ENCODE measurements around the gene GRB2. TPM values are rescaled to one million over a fixed set of nuclear protein-coding genes. Genes with fewer than 3 reads are reported as not detected.
"Not testable (repeated sequence)": the region's sequence is repeated elsewhere in the genome, so short reads cannot be mapped to it uniquely, and the experiment has no call there.

The GRB2 gene
- total and polyA plus RNA-seq, 2 experiments from 2014 or later = 89.0 to 112 TPM

DNA sequence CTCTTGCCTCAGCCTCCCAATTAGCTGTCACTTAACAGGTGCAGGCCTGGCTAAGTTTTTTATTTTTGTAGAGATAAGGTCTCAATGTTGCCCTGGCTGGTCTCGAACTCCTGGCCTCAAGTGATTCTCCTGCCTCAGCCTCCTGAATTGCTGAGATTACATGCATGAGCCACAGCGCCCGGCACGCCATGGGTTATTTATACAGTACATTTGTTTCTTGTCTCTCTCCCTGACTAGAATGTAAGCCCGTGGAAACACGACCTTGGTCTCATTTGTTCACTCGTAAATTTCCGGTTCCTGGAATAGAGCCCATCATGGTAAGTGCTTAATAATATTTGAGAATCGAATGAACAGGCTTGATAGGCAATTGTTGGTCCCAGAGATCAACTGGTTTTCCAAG is 118.3 kb downstream of the GRB2 start (continued):
- TF ChIP-seq, protein P1, sequence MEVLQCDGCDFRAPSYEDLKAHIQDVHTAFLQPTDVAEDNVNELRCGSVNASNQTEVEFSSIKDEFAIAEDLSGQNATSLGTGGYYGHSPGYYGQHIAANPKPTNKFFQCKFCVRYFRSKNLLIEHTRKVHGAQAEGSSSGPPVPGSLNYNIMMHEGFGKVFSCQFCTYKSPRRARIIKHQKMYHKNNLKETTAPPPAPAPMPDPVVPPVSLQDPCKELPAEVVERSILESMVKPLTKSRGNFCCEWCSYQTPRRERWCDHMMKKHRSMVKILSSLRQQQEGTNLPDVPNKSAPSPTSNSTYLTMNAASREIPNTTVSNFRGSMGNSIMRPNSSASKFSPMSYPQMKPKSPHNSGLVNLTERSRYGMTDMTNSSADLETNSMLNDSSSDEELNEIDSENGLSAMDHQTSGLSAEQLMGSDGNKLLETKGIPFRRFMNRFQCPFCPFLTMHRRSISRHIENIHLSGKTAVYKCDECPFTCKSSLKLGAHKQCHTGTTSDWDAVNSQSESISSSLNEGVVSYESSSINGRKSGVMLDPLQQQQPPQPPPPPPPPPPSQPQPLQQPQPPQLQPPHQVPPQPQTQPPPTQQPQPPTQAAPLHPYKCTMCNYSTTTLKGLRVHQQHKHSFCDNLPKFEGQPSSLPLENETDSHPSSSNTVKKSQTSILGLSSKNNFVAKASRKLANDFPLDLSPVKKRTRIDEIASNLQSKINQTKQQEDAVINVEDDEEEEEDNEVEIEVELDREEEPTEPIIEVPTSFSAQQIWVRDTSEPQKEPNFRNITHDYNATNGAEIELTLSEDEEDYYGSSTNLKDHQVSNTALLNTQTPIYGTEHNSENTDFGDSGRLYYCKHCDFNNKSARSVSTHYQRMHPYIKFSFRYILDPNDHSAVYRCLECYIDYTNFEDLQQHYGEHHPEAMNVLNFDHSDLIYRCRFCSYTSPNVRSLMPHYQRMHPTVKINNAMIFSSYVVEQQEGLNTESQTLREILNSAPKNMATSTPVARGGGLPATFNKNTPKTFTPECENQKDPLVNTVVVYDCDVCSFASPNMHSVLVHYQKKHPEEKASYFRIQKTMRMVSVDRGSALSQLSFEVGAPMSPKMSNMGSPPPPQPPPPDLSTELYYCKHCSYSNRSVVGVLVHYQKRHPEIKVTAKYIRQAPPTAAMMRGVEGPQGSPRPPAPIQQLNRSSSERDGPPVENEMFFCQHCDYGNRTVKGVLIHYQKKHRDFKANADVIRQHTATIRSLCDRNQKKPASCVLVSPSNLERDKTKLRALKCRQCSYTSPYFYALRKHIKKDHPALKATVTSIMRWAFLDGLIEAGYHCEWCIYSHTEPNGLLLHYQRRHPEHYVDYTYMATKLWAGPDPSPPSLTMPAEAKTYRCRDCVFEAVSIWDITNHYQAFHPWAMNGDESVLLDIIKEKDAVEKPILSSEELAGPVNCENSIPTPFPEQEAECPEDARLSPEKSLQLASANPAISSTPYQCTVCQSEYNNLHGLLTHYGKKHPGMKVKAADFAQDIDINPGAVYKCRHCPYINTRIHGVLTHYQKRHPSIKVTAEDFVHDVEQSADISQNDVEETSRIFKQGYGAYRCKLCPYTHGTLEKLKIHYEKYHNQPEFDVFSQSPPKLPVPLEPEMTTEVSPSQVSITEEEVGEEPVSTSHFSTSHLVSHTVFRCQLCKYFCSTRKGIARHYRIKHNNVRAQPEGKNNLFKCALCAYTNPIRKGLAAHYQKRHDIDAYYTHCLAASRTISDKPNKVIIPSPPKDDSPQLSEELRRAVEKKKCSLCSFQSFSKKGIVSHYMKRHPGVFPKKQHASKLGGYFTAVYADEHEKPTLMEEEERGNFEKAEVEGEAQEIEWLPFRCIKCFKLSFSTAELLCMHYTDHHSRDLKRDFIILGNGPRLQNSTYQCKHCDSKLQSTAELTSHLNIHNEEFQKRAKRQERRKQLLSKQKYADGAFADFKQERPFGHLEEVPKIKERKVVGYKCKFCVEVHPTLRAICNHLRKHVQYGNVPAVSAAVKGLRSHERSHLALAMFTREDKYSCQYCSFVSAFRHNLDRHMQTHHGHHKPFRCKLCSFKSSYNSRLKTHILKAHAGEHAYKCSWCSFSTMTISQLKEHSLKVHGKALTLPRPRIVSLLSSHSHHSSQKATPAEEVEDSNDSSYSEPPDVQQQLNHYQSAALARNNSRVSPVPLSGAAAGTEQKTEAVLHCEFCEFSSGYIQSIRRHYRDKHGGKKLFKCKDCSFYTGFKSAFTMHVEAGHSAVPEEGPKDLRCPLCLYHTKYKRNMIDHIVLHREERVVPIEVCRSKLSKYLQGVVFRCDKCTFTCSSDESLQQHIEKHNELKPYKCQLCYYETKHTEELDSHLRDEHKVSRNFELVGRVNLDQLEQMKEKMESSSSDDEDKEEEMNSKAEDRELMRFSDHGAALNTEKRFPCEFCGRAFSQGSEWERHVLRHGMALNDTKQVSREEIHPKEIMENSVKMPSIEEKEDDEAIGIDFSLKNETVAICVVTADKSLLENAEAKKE (CRISPR knock-in tag; IDR thresholded peaks at IDR 0.05) = no peak

- H4K20me1 ChIP-seq (replicated peaks; ENCODE audit: insufficient read depth) = no peaks in the 10 kb centered on the region
- H3K27ac Mint-ChIP-seq = no peak overlapping the region
- no peaks in the 10 kb centered on the region for H3K27me3 ChIP-seq (ENCODE audit: insufficient read depth)
- H3K36me3 Mint-ChIP-seq (ENCODE audit: low read depth) = peaks cover 31% of the 10 kb centered on the region
- H3K4me2 ChIP-seq = no peak overlapping the region
- H3K79me2 ChIP-seq (replicated peaks; ENCODE audit: insufficient read depth) = peaks cover 6% of the 10 kb centered on the region
- peaks cover 7% of the 10 kb centered on the region; the same call in 1 of the 2 replicates for H3F3A ChIP-seq (replicated peaks; ENCODE audit: low read depth)
- ATAC-seq = no peak
- peaks cover 5% of the 10 kb centered on the region for H3K4me1 ChIP-seq (ENCODE audit: insufficient read depth)
- no peak overlapping the region for H3K4me3 ChIP-seq
- peaks cover 6% of the 10 kb centered on the region for H3K27me3 Mint-ChIP-seq (ENCODE audit: insufficient read depth, low read depth, poor library complexity)
- H3K9me3 Mint-ChIP-seq = no peaks in the 10 kb centered on the region; the same call in 2 of the 3 replicates
- no peak for TF ChIP-seq REST (IDR thresholded peaks at IDR 0.05; ENCODE audit: unreplicated experiment)
- TF ChIP-seq, protein P2, sequence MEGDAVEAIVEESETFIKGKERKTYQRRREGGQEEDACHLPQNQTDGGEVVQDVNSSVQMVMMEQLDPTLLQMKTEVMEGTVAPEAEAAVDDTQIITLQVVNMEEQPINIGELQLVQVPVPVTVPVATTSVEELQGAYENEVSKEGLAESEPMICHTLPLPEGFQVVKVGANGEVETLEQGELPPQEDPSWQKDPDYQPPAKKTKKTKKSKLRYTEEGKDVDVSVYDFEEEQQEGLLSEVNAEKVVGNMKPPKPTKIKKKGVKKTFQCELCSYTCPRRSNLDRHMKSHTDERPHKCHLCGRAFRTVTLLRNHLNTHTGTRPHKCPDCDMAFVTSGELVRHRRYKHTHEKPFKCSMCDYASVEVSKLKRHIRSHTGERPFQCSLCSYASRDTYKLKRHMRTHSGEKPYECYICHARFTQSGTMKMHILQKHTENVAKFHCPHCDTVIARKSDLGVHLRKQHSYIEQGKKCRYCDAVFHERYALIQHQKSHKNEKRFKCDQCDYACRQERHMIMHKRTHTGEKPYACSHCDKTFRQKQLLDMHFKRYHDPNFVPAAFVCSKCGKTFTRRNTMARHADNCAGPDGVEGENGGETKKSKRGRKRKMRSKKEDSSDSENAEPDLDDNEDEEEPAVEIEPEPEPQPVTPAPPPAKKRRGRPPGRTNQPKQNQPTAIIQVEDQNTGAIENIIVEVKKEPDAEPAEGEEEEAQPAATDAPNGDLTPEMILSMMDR (conservative IDR thresholded peaks at IDR 0.05; ENCODE audit: low read depth in 2 of 2) = no peak
- no peak for DNase-seq (ENCODE audit: low spot score)
- H3K4me1 Mint-ChIP-seq = peaks cover 4% of the 10 kb centered on the region
- H3K4me3 Mint-ChIP-seq = no peak overlapping the region
- no peak overlapping the region for H3K27ac ChIP-seq (ENCODE audit: low read depth)
- H2AFZ ChIP-seq = no peak overlapping the region
- no peaks in the 10 kb centered on the region for H3K9me2 ChIP-seq (ENCODE audit: insufficient read depth)
- H3K36me3 ChIP-seq (ENCODE audit: insufficient read depth) = peaks cover 9% of the 10 kb centered on the region; the same call in 1 of the 2 replicates
Measured at GRCh38 chr17:75285123-75285522, 120.4 kb downstream of the GRB2 start.

DNA sequence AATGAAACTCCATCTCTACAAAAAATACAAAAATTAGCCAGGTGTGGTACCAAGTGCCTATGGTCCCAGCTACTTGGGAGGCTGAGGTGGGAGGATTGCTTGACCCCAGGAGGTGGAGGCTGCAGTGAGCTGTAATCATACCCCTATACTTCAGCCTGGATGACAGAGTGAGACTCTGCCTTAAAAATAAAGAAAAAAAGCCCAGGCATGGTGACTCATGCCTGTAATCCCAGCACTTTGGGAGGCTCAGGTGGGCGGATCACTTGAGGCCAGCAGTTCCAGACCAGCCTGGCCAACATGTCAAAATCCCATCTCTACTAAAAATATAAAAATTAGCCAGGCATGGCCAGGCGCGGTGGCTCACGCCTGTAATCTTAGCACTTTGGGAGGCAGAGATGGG is 125.3 kb downstream of the GRB2 start:
- not testable (repeated sequence) for H3K4me3 ChIP-seq; ATAC-seq; H3K4me1 ChIP-seq (ENCODE audit: insufficient read depth); H3K27me3 Mint-ChIP-seq (ENCODE audit: insufficient read depth, low read depth, poor library complexity); H4K20me1 ChIP-seq (replicated peaks; ENCODE audit: insufficient read depth); H3K27ac ChIP-seq (ENCODE audit: low read depth); H3K27me3 ChIP-seq (ENCODE audit: insufficient read depth); DNase-seq (ENCODE audit: low spot score); H3K4me1 Mint-ChIP-seq; H3K9me3 Mint-ChIP-seq; H3K4me2 ChIP-seq; H3K9me2 ChIP-seq (ENCODE audit: insufficient read depth); H3K79me2 ChIP-seq (replicated peaks; ENCODE audit: insufficient read depth); H2AFZ ChIP-seq; H3K4me3 Mint-ChIP-seq; H3K36me3 ChIP-seq (ENCODE audit: insufficient read depth); H3F3A ChIP-seq (replicated peaks; ENCODE audit: low read depth); H3K27ac Mint-ChIP-seq
- peaks cover 26% of the 10 kb centered on the region for H3K36me3 Mint-ChIP-seq (ENCODE audit: low read depth)

Measured in GM23338 (cell line).